GM21717 (cell line): ENCODE results near the gene KSR1.
"Not testable (repeated sequence)": the region's sequence is repeated elsewhere in the genome, so short reads cannot be mapped to it uniquely, and the experiment has no call there.

Experiments used
- ATAC-seq: cut with Tn5 transposase; IDR thresholded peaks from one replicate; pipeline ENCODE4 v1.9.1; 2021; ENCODE audit warnings: mild to moderate bottlenecking, moderate library complexity; ENCODE audit not compliant: unreplicated experiment

The KSR1 gene

GRCh38 chr17:27452828-27453227, 3.4 kb upstream of the KSR1 start:
- no peak for ATAC-seq

- no peak for ATAC-seq
Measured at GRCh38 chr17:27453471-27453870, 2.8 kb upstream of the KSR1 start.

GRCh38 chr17:27454089-27454488, 2.2 kb upstream of the KSR1 start:
- ATAC-seq: no peak

GRCh38 chr17:27455236-27455913, 873 bp upstream of the KSR1 start:
- ATAC-seq: no peak

- no peak for ATAC-seq
Measured at GRCh38 chr17:27456681-27457359, 572 bp downstream of the KSR1 start.

GRCh38 chr17:27457360-27457715, 1.1 kb downstream of the KSR1 start:
- ATAC-seq: no peak

GRCh38 chr17:27457731-27458523, 1.7 kb downstream of the KSR1 start:
- no peak for ATAC-seq

- ATAC-seq: no peak
Measured at GRCh38 chr17:27458524-27458908, 2.3 kb downstream of the KSR1 start.

- ATAC-seq: no peak
Measured at GRCh38 chr17:27459433-27459832, 3.2 kb downstream of the KSR1 start.

- no peak for ATAC-seq
Measured at GRCh38 chr17:27460196-27460725, 4.0 kb downstream of the KSR1 start.

GRCh38 chr17:27461192-27461859, 5.1 kb downstream of the KSR1 start:
- no peak for ATAC-seq

- no peak for ATAC-seq
Measured at GRCh38 chr17:27462149-27462548, 5.9 kb downstream of the KSR1 start.

- ATAC-seq: no peak
Measured at GRCh38 chr17:27462714-27463113, 6.5 kb downstream of the KSR1 start.

- no peak for ATAC-seq
Measured at GRCh38 chr17:27463235-27463677, 7.0 kb downstream of the KSR1 start.

- ATAC-seq: not testable (repeated sequence)
Measured at GRCh38 chr17:27464019-27464418, 7.8 kb downstream of the KSR1 start.

- no peak for ATAC-seq
Measured at GRCh38 chr17:27464431-27464830, 8.2 kb downstream of the KSR1 start.

- not testable (repeated sequence) for ATAC-seq
Measured at GRCh38 chr17:27465875-27466274, 9.6 kb downstream of the KSR1 start.

GRCh38 chr17:27466376-27466742, 10.1 kb downstream of the KSR1 start:
- ATAC-seq: peak; percentile 1

- ATAC-seq: peak; percentile 66
Measured at GRCh38 chr17:27466743-27467375, 10.6 kb downstream of the KSR1 start.

- ATAC-seq: no peak
Measured at GRCh38 chr17:27469256-27469655, 13.0 kb downstream of the KSR1 start.
